ENCODE results near the gene ZC3H12D. TPM values are rescaled to one million over a fixed set of nuclear protein-coding genes. Genes with fewer than 3 reads are reported as not detected.

ZC3H12D gene
- polyA plus RNA-seq, 1 of the 3 experiments (the other 2 are of a cell fraction) = 0.03 TPM

- TF ChIP-seq ZBTB33 (IDR thresholded peaks at IDR 0.05; ENCODE audit: borderline replicate concordance, low read depth) (no peak), SIN3A (IDR thresholded peaks at IDR 0.05; ENCODE audit: borderline replicate concordance, low read depth, low read length) (no peak)
Observed at GRCh38 chr6:149443411-149444181, 41.2 kb downstream of the ZC3H12D start (continued).

GRCh38 chr6:149441740-149442139 lies 43.1 kb downstream of the ZC3H12D start:
- no peaks in the 10 kb centered on the region for H4K20me1 ChIP-seq (ENCODE audit: insufficient read depth)
- no peak overlapping the region for H3K4me2 ChIP-seq
- H3K4me3 ChIP-seq (ENCODE audit: low read depth in 2 of 2, low read length in 1 of 2) = no peak overlapping the region
- H3K79me2 ChIP-seq (ENCODE audit: insufficient read depth) = no peaks in the 10 kb centered on the region
- H3F3A ChIP-seq (replicated peaks; ENCODE audit: insufficient read depth) = no peaks in the 10 kb centered on the region
- no peak overlapping the region for H2AFZ ChIP-seq (ENCODE audit: low read depth)
- no peaks in the 10 kb centered on the region for H3K36me3 ChIP-seq (replicated peaks in 1 of 2; ENCODE audit: control insufficient read depth in 1 of 2, insufficient read depth in 2 of 2, low read length in 1 of 2)
- CTCF ChIA-PET = interaction anchor here (1.0 to 2.2 kb wide), 6 partner anchors 10 to 413 kb away, joined by 3 to 25 read pairs (median 4); no protein-coding TSS in a partner anchor
- WGBS (ENCODE audit: low lambda C conversion rate) = 90% methylated on average over 3 of the region's 9 CpGs
- POLR2A ChIA-PET = no interaction called here
- TF ChIP-seq GATA2 (CRISPR knock-in tag; IDR thresholded peaks at IDR 0.05) (no peak), USF1 (IDR thresholded peaks at IDR 0.05; ENCODE audit: borderline replicate concordance, low read depth) (no peak), YY1 (IDR thresholded peaks at IDR 0.05; ENCODE audit: low read depth) (no peak), EZH2phosphoT487 (IDR thresholded peaks at IDR 0.05; ENCODE audit: borderline replicate concordance, low read depth) (no peak), ZBTB33 (IDR thresholded peaks at IDR 0.05; ENCODE audit: borderline replicate concordance, low read depth) (no peak), REST (IDR thresholded peaks at IDR 0.05; ENCODE audit: low read depth, low read length) (no peak), TAF1 (IDR thresholded peaks at IDR 0.05; ENCODE audit: borderline replicate concordance, low read depth, low read length) (no peak), RFX5 (IDR thresholded peaks at IDR 0.05; ENCODE audit: low read length) (no peak), MAX (IDR thresholded peaks at IDR 0.05; ENCODE audit: low read depth) (no peak), RCOR1 (IDR thresholded peaks at IDR 0.05; ENCODE audit: low read length) (no peak), TCF12 (IDR thresholded peaks at IDR 0.05) (no peak), SIN3A (IDR thresholded peaks at IDR 0.05; ENCODE audit: borderline replicate concordance, low read depth, low read length) (no peak), ELF1 (IDR thresholded peaks at IDR 0.05) (no peak), IRF3 (IDR thresholded peaks at IDR 0.05; ENCODE audit: low read depth, low read length) (no peak), SMC3 (IDR thresholded peaks at IDR 0.05; ENCODE audit: low read depth, low read length) (no peak)
- DNase-seq = no peak
- H3K27ac ChIP-seq (ENCODE audit: low read depth in 2 of 2, low read length in 1 of 2) = no peak overlapping the region
- peaks cover 0 to 3% of the 10 kb centered on the region in 2 experiments; a peak in 1 of 4 replicates for H3K4me1 ChIP-seq (ENCODE audit: control insufficient read depth in 1 of 2, insufficient read depth in 2 of 2, low read depth in 1 of 2, low read length in 1 of 2)
- no peaks in the 10 kb centered on the region for H3K27me3 ChIP-seq (ENCODE audit: insufficient read depth)
- H3K9me2 ChIP-seq = no peaks in the 10 kb centered on the region
- no peaks in the 10 kb centered on the region for H3K9me3 ChIP-seq
- H3K9ac ChIP-seq = no peak overlapping the region
